PC-3 (cell line): Measurements from ENCODE around the gene SPATA16. TPM values are rescaled to one million over a fixed set of nuclear protein-coding genes. Genes with fewer than 3 reads are reported as not detected.

Experiments
- ATAC-seq: fragments of 200-7000 bp; cut with Tn5 transposase; 2 replicates; pipeline ENCODE4 v1.9.1; 2020; ENCODE audit warnings: mild to moderate bottlenecking, moderate library complexity
- BruUV-seq: library from RNA; stranded (reverse); fragments of 400-500 nt; replicated peaks from 2 replicates; lab custom pipeline; 2021; lab: Mats Ljungman, UMichigan
- CTCF ChIA-PET: fragments of 300-600 bp; sonication (Branson Sonifier 250); formaldehyde crosslinking; loops from one replicate; lab custom pipeline; 2022; ENCODE audit warnings: antibody characterized with exemption; lab: Charles Lee
- POLR2A ChIA-PET: fragments of 300-600 bp; sonication (Branson Sonifier 250); formaldehyde crosslinking; loops from one replicate; lab custom pipeline; 2022; ENCODE audit warnings: antibody characterized with exemption; ENCODE audit not compliant: unreplicated experiment; lab: Charles Lee
- DNase-seq: peaks from one replicate; pipeline ENCODE4 v3.0.0-alpha.2; 2015
- H2AFZ ChIP-seq: fragments of 300-600 bp; sonication (generic); 2 replicates; pipeline ENCODE4 v1.6.0; 2016; ENCODE audit warnings: antibody characterized with exemption, low read length
- H3F3A ChIP-seq: fragments of 300-600 bp; sonication (generic); one replicate; pipeline ENCODE4 v1.6.0; 2017; ENCODE audit warnings: antibody characterized with exemption, low read length, control low read depth, mild to moderate bottlenecking; ENCODE audit not compliant: unreplicated experiment
- H3K27ac ChIP-seq: fragments of 300-600 bp; sonication (generic); 2 replicates; pipeline ENCODE4 v1.5.1; 2016; ENCODE audit warnings: mild to moderate bottlenecking, low read length
- H3K27me3 ChIP-seq: fragments of 300-600 bp; sonication (generic); 2 replicates; pipeline ENCODE4 v1.6.1; 2016; ENCODE audit warnings: low read length, mixed read lengths
- H3K36me3 ChIP-seq: fragments of 300-600 bp; sonication (generic); 2 replicates; pipeline ENCODE4 v1.6.1; 2016; ENCODE audit warnings: low read depth, mixed run types, low read length, mixed read lengths
- H3K4me1 ChIP-seq: fragments of 300-600 bp; sonication (generic); 2 replicates; pipeline ENCODE4 v1.5.1; 2016; ENCODE audit warnings: low read length; ENCODE audit not compliant: insufficient read depth
- H3K4me2 ChIP-seq: fragments of 300-600 bp; sonication (generic); 2 replicates; pipeline ENCODE4 v1.6.0; 2016; ENCODE audit warnings: low read length
- H3K4me3 ChIP-seq: fragments of 300-600 bp; sonication (generic); 2 replicates; pipeline ENCODE4 v1.5.1; 2016; ENCODE audit warnings: mild to moderate bottlenecking, low read length, mixed read lengths
- H3K79me2 ChIP-seq: fragments of 300-600 bp; sonication (generic); 2 replicates; pipeline ENCODE4 v1.6.1; 2017; ENCODE audit warnings: low read length, mixed read lengths
- H3K9ac ChIP-seq: fragments of 300-600 bp; sonication (generic); 2 replicates; pipeline ENCODE4 v1.6.0; 2016; ENCODE audit warnings: mild to moderate bottlenecking, low read length
- H3K9me2 ChIP-seq: fragments of 300-600 bp; sonication (generic); replicated peaks from 2 replicates; pipeline ENCODE4 v1.6.1; 2016; ENCODE audit warnings: mixed run types, low read length, mixed read lengths
- H3K9me3 ChIP-seq: fragments of 300-600 bp; sonication (generic); 2 replicates; pipeline ENCODE4 v1.6.1; 2016; ENCODE audit warnings: low read length, mixed read lengths
- H4K20me1 ChIP-seq: fragments of 300-600 bp; sonication (generic); 2 replicates; pipeline ENCODE4 v1.6.1; 2016; ENCODE audit warnings: low read length, mixed read lengths
- CTCF ChIP-seq: fragments of 300-600 bp; sonication (generic); conservative IDR thresholded peaks from 2 replicates; pipeline ENCODE4 v1.5.1; 2017; ENCODE audit warnings: antibody characterized with exemption, low read depth, mild to moderate bottlenecking, low read length
- EZH2 ChIP-seq: fragments of 300-600 bp; sonication (generic); IDR thresholded peaks from one replicate; pipeline ENCODE4 v1.6.1; 2017; ENCODE audit warnings: antibody characterized with exemption, mild to moderate bottlenecking, low read length; ENCODE audit not compliant: unreplicated experiment
- EZH2phosphoT487 ChIP-seq: fragments of 300-600 bp; sonication (generic); IDR thresholded peaks from 2 replicates; pipeline ENCODE4 v1.6.1; 2018; ENCODE audit warnings: mild to moderate bottlenecking, antibody characterized with exemption, low read length, borderline replicate concordance
- intact Hi-C: fragments of 100-400 bp; cut with micrococcal nuclease; formaldehyde crosslinking; loops from 2 replicates; pipeline ENCODE4 v1.9.0; 2023
- total RNA-seq: library from RNA; depleted of rRNA; stranded (reverse); fragments of >200 nt; gene quantifications from 2 replicates; pipeline ENCODE4 v1.2.3, GENCODE V29; 2014

SPATA16 gene
- total RNA-seq, 1 experiment from 2014 or later = not detected

- CTCF ChIA-PET = no interaction called here
- Histone ChIP-seq H3K9ac (no peak overlapping the region), H3K9me2 (no peaks in the 10 kb centered on the region), H2AFZ (no peak overlapping the region), H3K27me3 (peaks cover 23% of the 10 kb centered on the region), H3K4me2 (no peak overlapping the region), H3K4me3 (no peak overlapping the region), H3K4me1 (peaks cover 5% of the 10 kb centered on the region; the same call in 1 of the 2 replicates), H3K79me2 (no peaks in the 10 kb centered on the region), H4K20me1 (no peaks in the 10 kb centered on the region), H3K27ac (no peak overlapping the region), H3K9me3 (no peaks in the 10 kb centered on the region), H3F3A (no peaks in the 10 kb centered on the region), H3K36me3 (no peaks in the 10 kb centered on the region)
- POLR2A ChIA-PET = no interaction called here
- no peak for ATAC-seq
- BruUV-seq = no TSS peak
- intact Hi-C loops = no loop called here
- TF ChIP-seq EZH2 (no peak), EZH2phosphoT487 (no peak), CTCF (no peak)
- no peak for DNase-seq
Observed at GRCh38 chr3:172859041-172859440, 282.0 kb downstream of the SPATA16 start.

GRCh38 chr3:172856795-172857742, 284.0 kb downstream of the SPATA16 start:
- CTCF ChIA-PET = no interaction called here
- peak; percentile 22; the same call in 1 of the 2 replicates for ATAC-seq

GRCh38 chr3:172855037-172855436, 286.0 kb downstream of the SPATA16 start:
- intact Hi-C loops = no loop called here
- H2AFZ ChIP-seq = no peak overlapping the region
- H3K9ac ChIP-seq = no peak overlapping the region
- peaks cover 49% of the 10 kb centered on the region for H3K27me3 ChIP-seq
- H4K20me1 ChIP-seq = no peaks in the 10 kb centered on the region
- H3K4me1 ChIP-seq = peaks cover 5% of the 10 kb centered on the region; the same call in 1 of the 2 replicates
- no peaks in the 10 kb centered on the region for H3K79me2 ChIP-seq
- no peaks in the 10 kb centered on the region for H3F3A ChIP-seq
- H3K27ac ChIP-seq = no peak overlapping the region
- TF ChIP-seq EZH2 (no peak), EZH2phosphoT487 (no peak), CTCF (no peak)
- no peaks in the 10 kb centered on the region for H3K9me3 ChIP-seq
- H3K4me3 ChIP-seq = no peak overlapping the region
- ChIA-PET POLR2A (no interaction called here), CTCF (no interaction called here)
- no peak overlapping the region for H3K4me2 ChIP-seq
- no peaks in the 10 kb centered on the region for H3K36me3 ChIP-seq
- BruUV-seq = no TSS peak
- DNase-seq (no peak), ATAC-seq (no peak)
- no peaks in the 10 kb centered on the region for H3K9me2 ChIP-seq

More at GRCh38 chr3:172856795-172857742, 284.0 kb downstream of the SPATA16 start:
- peaks cover 42% of the 10 kb centered on the region for H3K27me3 ChIP-seq
- peaks cover 5% of the 10 kb centered on the region; the same call in 1 of the 2 replicates for H3K4me1 ChIP-seq
- POLR2A ChIA-PET = no interaction called here
- no peaks in the 10 kb centered on the region for H3K9me3 ChIP-seq
- intact Hi-C loops = no loop called here
- no peaks in the 10 kb centered on the region for H3K79me2 ChIP-seq
- H3K4me3 ChIP-seq = no peak overlapping the region
- no peaks in the 10 kb centered on the region for H3K36me3 ChIP-seq
- no peaks in the 10 kb centered on the region for H4K20me1 ChIP-seq
- H3K4me2 ChIP-seq = no peak overlapping the region
- H3K9me2 ChIP-seq = no peaks in the 10 kb centered on the region
- peak; percentile 32 for DNase-seq
- no peak overlapping the region for H3K9ac ChIP-seq
- no peak for TF ChIP-seq EZH2phosphoT487
- TF ChIP-seq EZH2 = no peak
- no TSS peak for BruUV-seq
- H3F3A ChIP-seq = no peaks in the 10 kb centered on the region
- H2AFZ ChIP-seq = no peak overlapping the region
- H3K27ac ChIP-seq = no peak overlapping the region
